Measurements from ENCODE around the gene PPP1R10.

The PPP1R10 gene

DNA sequence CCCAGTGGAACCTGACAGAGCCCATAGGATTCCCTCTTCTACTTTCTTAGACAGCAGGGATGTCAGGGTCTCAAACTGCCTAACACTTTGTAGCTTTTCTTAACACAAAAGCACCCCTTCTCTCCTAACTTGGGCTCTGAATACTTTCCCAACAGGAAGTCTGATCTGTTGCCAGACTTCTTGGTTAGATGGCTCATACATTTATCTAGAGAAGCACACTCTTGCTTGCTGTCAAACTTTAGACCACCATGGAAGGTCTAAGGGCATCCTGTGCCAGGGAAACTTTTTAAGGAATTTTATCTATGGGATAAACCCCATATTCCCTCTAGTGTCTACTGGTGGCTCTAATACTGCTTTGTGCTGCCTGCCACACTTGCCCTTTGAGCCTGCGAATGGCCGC lies 26.6 kb upstream of the PPP1R10 start:
- H3K9ac ChIP-seq (ENCODE audit: low read length), result no peak overlapping the region

DNA sequence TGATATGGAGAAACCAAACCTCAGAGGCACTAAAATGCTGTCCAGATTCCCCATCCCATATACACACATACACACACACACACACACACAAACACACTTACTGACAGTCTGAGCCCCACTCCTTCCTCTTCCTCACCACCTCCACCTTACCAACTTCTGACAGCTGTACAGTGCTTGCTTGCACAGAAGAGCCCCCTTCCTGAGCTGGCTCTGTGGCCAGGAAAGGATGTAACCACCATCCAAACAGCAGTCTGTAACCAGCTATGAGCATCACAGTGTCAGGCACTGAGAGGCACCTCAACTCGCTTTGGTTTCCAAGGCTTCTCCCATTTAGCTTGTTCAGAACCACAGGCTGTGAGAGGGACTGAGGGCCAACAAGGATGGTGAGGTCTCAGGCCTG lies 24.0 kb upstream of the PPP1R10 start:
- Histone ChIP-seq H2AFZ (ENCODE audit: low read depth, low read length, severe bottlenecking) (no peak overlapping the region), H3K9me2 (replicated peaks; ENCODE audit: insufficient read depth, low read length) (no peaks in the 10 kb centered on the region), H3K9ac (ENCODE audit: low read length) (no peak overlapping the region), H3F3A (ENCODE audit: insufficient read depth) (no peaks in the 10 kb centered on the region), H3K4me2 (ENCODE audit: low read depth, low read length, poor library complexity, severe bottlenecking) (no peak overlapping the region), H3K4me3 (ENCODE audit: insufficient read depth, low read length, poor library complexity, severe bottlenecking) (no peak overlapping the region), H3K36me3 (ENCODE audit: low read length) (no peaks in the 10 kb centered on the region), H4K20me1 (ENCODE audit: low read depth, low read length) (no peaks in the 10 kb centered on the region; the same call in 1 of the 2 replicates), H3K9me3 (ENCODE audit: insufficient read depth, low read length) (no peaks in the 10 kb centered on the region), H3K27me3 (ENCODE audit: low read length) (no peaks in the 10 kb centered on the region), H3K27ac (ENCODE audit: low read depth, low read length) (no peak overlapping the region), H3K79me2 (ENCODE audit: insufficient read depth, low read length) (peaks cover 5% of the 10 kb centered on the region)
- TF ChIP-seq EZH2phosphoT487 (conservative IDR thresholded peaks at IDR 0.05; ENCODE audit: low read length), result no peak
- TF ChIP-seq, protein P1, sequence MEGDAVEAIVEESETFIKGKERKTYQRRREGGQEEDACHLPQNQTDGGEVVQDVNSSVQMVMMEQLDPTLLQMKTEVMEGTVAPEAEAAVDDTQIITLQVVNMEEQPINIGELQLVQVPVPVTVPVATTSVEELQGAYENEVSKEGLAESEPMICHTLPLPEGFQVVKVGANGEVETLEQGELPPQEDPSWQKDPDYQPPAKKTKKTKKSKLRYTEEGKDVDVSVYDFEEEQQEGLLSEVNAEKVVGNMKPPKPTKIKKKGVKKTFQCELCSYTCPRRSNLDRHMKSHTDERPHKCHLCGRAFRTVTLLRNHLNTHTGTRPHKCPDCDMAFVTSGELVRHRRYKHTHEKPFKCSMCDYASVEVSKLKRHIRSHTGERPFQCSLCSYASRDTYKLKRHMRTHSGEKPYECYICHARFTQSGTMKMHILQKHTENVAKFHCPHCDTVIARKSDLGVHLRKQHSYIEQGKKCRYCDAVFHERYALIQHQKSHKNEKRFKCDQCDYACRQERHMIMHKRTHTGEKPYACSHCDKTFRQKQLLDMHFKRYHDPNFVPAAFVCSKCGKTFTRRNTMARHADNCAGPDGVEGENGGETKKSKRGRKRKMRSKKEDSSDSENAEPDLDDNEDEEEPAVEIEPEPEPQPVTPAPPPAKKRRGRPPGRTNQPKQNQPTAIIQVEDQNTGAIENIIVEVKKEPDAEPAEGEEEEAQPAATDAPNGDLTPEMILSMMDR (IDR thresholded peaks at IDR 0.05; ENCODE audit: insufficient read depth, low read length, poor library complexity, severe bottlenecking), result no peak

More for the DNA sequence above, 26.6 kb upstream of the PPP1R10 start:
- TF ChIP-seq, protein P1 (IDR thresholded peaks at IDR 0.05; ENCODE audit: insufficient read depth, low read length, poor library complexity, severe bottlenecking), result no peak
- no peak for TF ChIP-seq EZH2phosphoT487 (conservative IDR thresholded peaks at IDR 0.05; ENCODE audit: low read length)
- Histone ChIP-seq H3F3A (ENCODE audit: insufficient read depth) (peaks cover 6% of the 10 kb centered on the region; the same call in 1 of the 2 replicates), H3K9me2 (replicated peaks; ENCODE audit: insufficient read depth, low read length) (no peaks in the 10 kb centered on the region), H3K27me3 (ENCODE audit: low read length) (no peaks in the 10 kb centered on the region), H3K36me3 (ENCODE audit: low read length) (no peaks in the 10 kb centered on the region), H4K20me1 (ENCODE audit: low read depth, low read length) (peaks cover 8% of the 10 kb centered on the region; the same call in 1 of the 2 replicates), H2AFZ (ENCODE audit: low read depth, low read length, severe bottlenecking) (no peak overlapping the region), H3K79me2 (ENCODE audit: insufficient read depth, low read length) (peaks cover 26% of the 10 kb centered on the region), H3K9me3 (ENCODE audit: insufficient read depth, low read length) (no peaks in the 10 kb centered on the region), H3K4me3 (ENCODE audit: insufficient read depth, low read length, poor library complexity, severe bottlenecking) (no peak overlapping the region), H3K4me2 (ENCODE audit: low read depth, low read length, poor library complexity, severe bottlenecking) (no peak overlapping the region), H3K27ac (ENCODE audit: low read depth, low read length) (no peak overlapping the region)

DNA sequence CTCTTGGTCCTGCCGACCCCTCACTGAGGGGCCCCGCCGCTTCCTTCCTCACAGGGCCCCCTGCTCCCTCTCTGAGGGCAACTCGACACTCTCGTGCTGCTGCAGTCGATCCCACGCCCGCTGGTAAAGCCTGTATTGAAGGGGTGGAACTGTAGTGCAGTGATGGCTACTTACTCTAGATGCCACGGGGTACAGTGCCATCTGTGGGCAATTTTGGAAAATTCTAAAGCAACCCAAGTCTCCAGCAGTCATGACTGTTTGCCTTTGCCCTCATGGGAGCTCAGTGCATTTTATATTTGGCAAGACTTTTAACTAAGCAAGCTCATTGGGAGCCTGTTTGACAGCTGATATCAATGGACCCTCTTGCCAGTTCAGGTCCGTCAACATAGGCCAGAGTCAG lies 23.4 kb upstream of the PPP1R10 start:
- H3K79me2 ChIP-seq (ENCODE audit: insufficient read depth, low read length), result no peaks in the 10 kb centered on the region; the same call in 1 of the 2 replicates
- no peak overlapping the region for H3K4me3 ChIP-seq (ENCODE audit: insufficient read depth, low read length, poor library complexity, severe bottlenecking)
- H3K27ac ChIP-seq (ENCODE audit: low read depth, low read length), result no peak overlapping the region
- H2AFZ ChIP-seq (ENCODE audit: low read depth, low read length, severe bottlenecking), result no peak overlapping the region
- H3K36me3 ChIP-seq (ENCODE audit: low read length), result no peaks in the 10 kb centered on the region
- H3K9ac ChIP-seq (ENCODE audit: low read length), result no peak overlapping the region
- no peaks in the 10 kb centered on the region for H3K27me3 ChIP-seq (ENCODE audit: low read length)
- H3K4me2 ChIP-seq (ENCODE audit: low read depth, low read length, poor library complexity, severe bottlenecking), result no peak overlapping the region
- no peaks in the 10 kb centered on the region for H3K9me2 ChIP-seq (replicated peaks; ENCODE audit: insufficient read depth, low read length)
- no peaks in the 10 kb centered on the region for H4K20me1 ChIP-seq (ENCODE audit: low read depth, low read length)
- no peak for TF ChIP-seq EZH2phosphoT487 (conservative IDR thresholded peaks at IDR 0.05; ENCODE audit: low read length)
- no peaks in the 10 kb centered on the region for H3K9me3 ChIP-seq (ENCODE audit: insufficient read depth, low read length)
- H3F3A ChIP-seq (ENCODE audit: insufficient read depth), result no peaks in the 10 kb centered on the region

DNA sequence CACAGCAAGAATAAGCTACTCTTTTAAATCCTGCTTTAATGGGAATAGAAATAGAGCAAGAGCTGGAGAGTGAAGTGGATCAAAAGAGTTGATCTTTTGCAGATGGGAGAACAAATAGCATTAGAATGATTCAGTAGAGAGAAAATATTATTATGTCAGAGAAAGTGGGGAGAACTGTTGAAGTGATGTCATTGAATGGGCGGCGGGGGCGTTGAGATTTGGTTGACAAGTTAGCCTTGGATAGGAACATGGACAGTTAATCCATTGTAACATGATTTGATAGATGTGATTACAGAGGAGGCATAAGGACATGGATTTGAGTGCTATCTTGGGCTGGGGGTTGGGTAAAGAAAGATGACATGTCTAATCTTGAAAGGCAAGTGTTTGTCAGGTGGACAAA lies 18.8 kb upstream of the PPP1R10 start:
- TF ChIP-seq EZH2phosphoT487 (conservative IDR thresholded peaks at IDR 0.05; ENCODE audit: low read length), result no peak
- TF ChIP-seq, protein P1 (IDR thresholded peaks at IDR 0.05; ENCODE audit: insufficient read depth, low read length, poor library complexity, severe bottlenecking), result no peak
- Histone ChIP-seq H4K20me1 (ENCODE audit: low read depth, low read length) (no peaks in the 10 kb centered on the region), H3K9me2 (replicated peaks; ENCODE audit: insufficient read depth, low read length) (no peaks in the 10 kb centered on the region), H3K79me2 (ENCODE audit: insufficient read depth, low read length) (no peaks in the 10 kb centered on the region), H3K9ac (ENCODE audit: low read length) (no peak overlapping the region), H3K27ac (ENCODE audit: low read depth, low read length) (no peak overlapping the region), H3K27me3 (ENCODE audit: low read length) (no peaks in the 10 kb centered on the region), H2AFZ (ENCODE audit: low read depth, low read length, severe bottlenecking) (no peak overlapping the region), H3K4me3 (ENCODE audit: insufficient read depth, low read length, poor library complexity, severe bottlenecking) (no peak overlapping the region), H3K9me3 (ENCODE audit: insufficient read depth, low read length) (no peaks in the 10 kb centered on the region), H3K36me3 (ENCODE audit: low read length) (no peaks in the 10 kb centered on the region), H3K4me2 (ENCODE audit: low read depth, low read length, poor library complexity, severe bottlenecking) (no peak overlapping the region), H3F3A (ENCODE audit: insufficient read depth) (no peaks in the 10 kb centered on the region)
